ENCODE measurements around the gene RBFOX2.

DNA sequence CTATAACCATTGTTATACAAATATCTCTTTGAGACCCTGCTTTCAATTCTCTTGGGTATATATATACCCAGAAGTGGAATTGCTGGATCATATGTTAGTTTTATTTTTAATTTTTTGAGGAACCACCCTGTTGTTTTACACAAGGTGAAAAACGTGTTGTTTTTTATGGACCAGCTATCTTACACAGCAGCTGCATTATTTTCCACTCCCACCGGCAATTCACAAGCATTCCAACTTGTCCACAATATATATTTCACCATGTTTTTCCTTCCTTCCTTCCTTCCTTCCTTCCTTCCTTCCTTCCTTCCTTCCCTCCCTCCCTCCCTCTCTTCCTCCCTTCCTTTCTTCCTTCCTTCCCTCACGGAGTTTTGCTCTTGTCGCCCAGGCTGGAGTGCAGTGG lies 317.3 kb downstream of the RBFOX2 start:
- TF ChIP-seq MAZ (IDR thresholded peaks at IDR 0.05; ENCODE audit: borderline replicate concordance, low read depth, low read length): no peak
- TF ChIP-seq, protein P1, sequence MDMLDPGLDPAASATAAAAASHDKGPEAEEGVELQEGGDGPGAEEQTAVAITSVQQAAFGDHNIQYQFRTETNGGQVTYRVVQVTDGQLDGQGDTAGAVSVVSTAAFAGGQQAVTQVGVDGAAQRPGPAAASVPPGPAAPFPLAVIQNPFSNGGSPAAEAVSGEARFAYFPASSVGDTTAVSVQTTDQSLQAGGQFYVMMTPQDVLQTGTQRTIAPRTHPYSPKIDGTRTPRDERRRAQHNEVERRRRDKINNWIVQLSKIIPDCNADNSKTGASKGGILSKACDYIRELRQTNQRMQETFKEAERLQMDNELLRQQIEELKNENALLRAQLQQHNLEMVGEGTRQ (IDR thresholded peaks at IDR 0.05): no peak
- TF ChIP-seq, protein P2, sequence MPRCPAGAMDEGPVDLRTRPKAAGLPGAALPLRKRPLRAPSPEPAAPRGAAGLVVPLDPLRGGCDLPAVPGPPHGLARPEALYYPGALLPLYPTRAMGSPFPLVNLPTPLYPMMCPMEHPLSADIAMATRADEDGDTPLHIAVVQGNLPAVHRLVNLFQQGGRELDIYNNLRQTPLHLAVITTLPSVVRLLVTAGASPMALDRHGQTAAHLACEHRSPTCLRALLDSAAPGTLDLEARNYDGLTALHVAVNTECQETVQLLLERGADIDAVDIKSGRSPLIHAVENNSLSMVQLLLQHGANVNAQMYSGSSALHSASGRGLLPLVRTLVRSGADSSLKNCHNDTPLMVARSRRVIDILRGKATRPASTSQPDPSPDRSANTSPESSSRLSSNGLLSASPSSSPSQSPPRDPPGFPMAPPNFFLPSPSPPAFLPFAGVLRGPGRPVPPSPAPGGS (IDR thresholded peaks at IDR 0.05): no peak
- no peak for TF ChIP-seq POLR2A (IDR thresholded peaks at IDR 0.05; ENCODE audit: low read length)
- no peak for TF ChIP-seq RAD21 (conservative IDR thresholded peaks at IDR 0.05 in 1 of 2, IDR thresholded peaks at IDR 0.05 in 1 of 2)
